Large intestine (tissue), 3 donors: Measurements from ENCODE around the gene CLHC1. TPM values are rescaled to one million over a fixed set of nuclear protein-coding genes. Genes with fewer than 3 reads are reported as not detected.

ENCODE experiments used
- DNase-seq, 2 donors: peaks; one replicate each; pipeline versions ENCODE4 v3.0.0 to v3.0.0-alpha.2; 2013
- H3K27ac ChIP-seq: one replicate; pipeline ENCODE4 v1.5.1; 2013; ENCODE audit warnings: low read length
- H3K27me3 ChIP-seq: 2 replicates; pipeline ENCODE4 v1.6.1; 2013; ENCODE audit warnings: low read length; ENCODE audit not compliant: control insufficient read depth, insufficient read depth
- H3K36me3 ChIP-seq: 2 replicates; pipeline ENCODE4 v1.6.1; 2013; ENCODE audit warnings: low read length; ENCODE audit not compliant: control insufficient read depth, insufficient read depth
- H3K4me1 ChIP-seq: one replicate; pipeline ENCODE4 v1.6.1; 2013; ENCODE audit warnings: low read length; ENCODE audit not compliant: control insufficient read depth, insufficient read depth
- H3K4me3 ChIP-seq: one replicate; pipeline ENCODE4 v1.5.1; 2013; ENCODE audit warnings: low read length
- H3K9me3 ChIP-seq: one replicate; pipeline ENCODE4 v1.6.1; 2013; ENCODE audit warnings: mild to moderate bottlenecking, low read depth, low read length, moderate library complexity; ENCODE audit not compliant: control insufficient read depth
- WGBS: methylation state at CpG from one replicate; pipeline ENCODE4 v1.1.5; 2013; ENCODE audit warnings: low lambda C conversion rate; ENCODE audit not compliant: insufficient coverage; 5-methylcytosine and 5-hydroxymethylcytosine counted together
- polyA plus RNA-seq: library from polyadenylated mRNA; unstranded; fragments of 120-200 nt; gene quantifications from one replicate; pipeline ENCODE4 v1.2.1, GENCODE V29; 2013

The CLHC1 gene
- polyA plus RNA-seq, 1 donor: 17.9 TPM

DNA sequence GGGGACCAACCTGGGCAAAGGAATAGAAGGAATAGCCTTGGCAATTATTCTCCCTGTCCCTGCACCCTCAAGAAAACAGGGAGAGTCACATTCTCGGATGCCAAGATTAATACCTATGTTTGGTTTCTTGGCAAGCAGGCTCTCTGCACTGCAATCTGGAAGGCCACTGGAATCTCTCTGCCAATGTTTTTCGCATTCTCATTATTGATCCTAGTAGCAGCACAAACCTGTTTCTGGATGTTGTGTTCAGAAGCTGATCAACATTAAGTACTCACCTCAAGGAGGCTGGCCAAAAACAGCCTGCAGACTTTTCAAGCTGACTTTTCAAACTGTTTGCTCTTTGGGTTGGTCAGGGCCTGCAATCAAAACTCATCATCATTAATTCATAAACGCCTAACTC, 62.2 kb downstream of the CLHC1 start:
- no peaks in the 10 kb centered on the region for H3K27me3 ChIP-seq
- DNase-seq: no peak
- H3K4me1 ChIP-seq: peaks cover 7% of the 10 kb centered on the region
- H3K27ac ChIP-seq: no peak overlapping the region
- WGBS: no CpG with 5 or more reads among the region's 3 CpGs
- H3K36me3 ChIP-seq: no peaks in the 10 kb centered on the region
- no peaks in the 10 kb centered on the region for H3K9me3 ChIP-seq
- H3K4me3 ChIP-seq: no peak overlapping the region

GRCh38 chr2:55169359-55169758, 62.7 kb downstream of the CLHC1 start:
- Histone ChIP-seq H3K9me3 (no peaks in the 10 kb centered on the region), H3K4me1 (peaks cover 11% of the 10 kb centered on the region), H3K36me3 (no peaks in the 10 kb centered on the region), H3K4me3 (no peak overlapping the region), H3K27ac (no peak overlapping the region), H3K27me3 (no peaks in the 10 kb centered on the region)
- no peak for DNase-seq
- no CpG with 5 or more reads among the region's 1 CpG for WGBS

- WGBS: no CpG with 5 or more reads among the region's 6 CpGs
- no peak overlapping the region for H3K4me3 ChIP-seq
- H3K9me3 ChIP-seq: no peaks in the 10 kb centered on the region
- H3K27me3 ChIP-seq: no peaks in the 10 kb centered on the region
- peaks cover 19% of the 10 kb centered on the region for H3K4me1 ChIP-seq
- DNase-seq: peak; percentile 53 to 62
- no peaks in the 10 kb centered on the region for H3K36me3 ChIP-seq
- no peak overlapping the region for H3K27ac ChIP-seq
These were observed 63.6 kb downstream of the CLHC1 start for GRCh38 chr2:55168221-55169154.

- peak in 1 of 2 donors; percentile 27 for DNase-seq
- no peaks in the 10 kb centered on the region for H3K36me3 ChIP-seq
- no peaks in the 10 kb centered on the region for H3K9me3 ChIP-seq
- H3K4me1 ChIP-seq: peaks cover 22% of the 10 kb centered on the region
- no peaks in the 10 kb centered on the region for H3K27me3 ChIP-seq
- H3K4me3 ChIP-seq: no peak overlapping the region
- no CpG with 5 or more reads among the region's 1 CpG for WGBS
- no peak overlapping the region for H3K27ac ChIP-seq
These were observed 66.5 kb downstream of the CLHC1 start for GRCh38 chr2:55165626-55166025.

DNA sequence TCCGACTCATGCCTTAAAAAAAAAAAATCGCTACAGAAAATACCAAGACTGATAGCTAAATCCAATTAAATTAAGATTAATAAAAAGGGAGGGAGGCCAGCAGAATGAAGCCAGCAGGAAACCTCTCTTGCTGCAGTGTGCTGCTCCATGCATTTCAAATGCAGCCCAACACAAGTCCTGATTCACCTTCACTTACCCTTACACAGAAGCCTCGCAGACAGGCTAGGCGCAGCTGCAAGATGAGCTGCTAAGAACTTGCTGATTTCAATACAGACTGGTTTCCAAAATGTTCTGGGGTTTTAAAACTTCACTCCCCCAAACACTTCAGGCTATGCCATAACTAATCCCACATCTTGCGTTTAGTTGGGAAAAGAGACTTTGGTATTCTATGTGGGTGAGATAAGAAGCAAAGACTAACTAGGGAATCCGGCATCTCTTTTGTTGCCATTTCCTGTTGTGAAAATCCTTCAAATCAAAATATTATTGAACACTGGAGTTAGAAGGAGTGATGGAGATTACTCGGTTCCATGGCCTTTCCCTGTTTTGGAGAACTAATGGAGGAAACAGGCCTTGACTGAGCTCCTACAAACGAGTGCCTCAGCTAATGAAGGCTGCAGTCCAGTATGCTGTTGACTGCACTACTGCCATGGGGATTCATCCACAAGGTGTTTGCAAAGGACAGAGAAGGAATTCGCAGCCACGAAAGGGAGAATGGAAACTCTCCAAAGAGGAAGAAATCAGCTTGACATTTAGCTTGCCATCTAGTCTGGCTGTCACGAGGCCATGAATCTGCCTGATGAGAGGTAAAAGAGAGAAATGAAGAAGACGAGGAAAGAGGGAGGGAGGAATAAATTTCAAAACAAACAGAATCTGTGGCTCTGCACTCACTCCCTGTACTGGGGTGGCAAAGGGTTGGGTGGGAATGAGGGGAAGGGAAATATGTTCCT, 67.3 kb downstream of the CLHC1 start:
- no peak overlapping the region for H3K4me3 ChIP-seq
- H3K27me3 ChIP-seq: no peaks in the 10 kb centered on the region
- no peaks in the 10 kb centered on the region for H3K36me3 ChIP-seq
- DNase-seq: peak in 1 of 2 donors; percentile 27
- H3K27ac ChIP-seq: peak overlapping the region; percentile 35
- H3K4me1 ChIP-seq: peaks cover 22% of the 10 kb centered on the region
- H3K9me3 ChIP-seq: no peaks in the 10 kb centered on the region
- WGBS: 88% methylated on average over 6 of the region's 12 CpGs

GRCh38 chr2:55163941-55164390, 68.1 kb downstream of the CLHC1 start:
- peak overlapping the region; percentile 35 for H3K27ac ChIP-seq
- H3K4me1 ChIP-seq: peaks cover 25% of the 10 kb centered on the region
- no peak overlapping the region for H3K4me3 ChIP-seq
- H3K27me3 ChIP-seq: no peaks in the 10 kb centered on the region
- H3K36me3 ChIP-seq: no peaks in the 10 kb centered on the region
- no peaks in the 10 kb centered on the region for H3K9me3 ChIP-seq
- DNase-seq: peak in 1 of 2 donors; percentile 60
- no CpG with 5 or more reads among the region's 7 CpGs for WGBS

DNA sequence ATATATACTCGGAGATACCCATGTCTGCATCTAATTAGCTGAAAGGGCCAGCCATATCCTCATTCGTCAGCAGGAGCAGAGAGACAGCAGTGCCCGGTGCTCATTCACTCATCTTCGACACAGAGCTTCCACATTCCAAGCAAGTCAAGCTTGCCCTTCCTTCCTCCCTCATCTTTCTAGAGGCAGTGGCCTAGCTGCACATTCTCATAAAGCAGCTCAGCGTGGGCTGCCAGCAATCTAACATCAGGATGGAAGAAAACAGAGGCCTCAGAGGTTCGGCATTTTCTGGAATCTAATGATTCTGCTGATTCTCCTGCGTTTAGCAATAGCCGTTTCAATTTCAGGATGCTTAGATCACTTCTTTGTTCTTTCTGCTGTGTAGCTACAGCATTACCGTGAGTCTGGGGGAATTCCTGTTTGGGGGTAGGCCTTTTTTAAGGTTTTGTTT, 68.8 kb downstream of the CLHC1 start:
- no peak for DNase-seq
- 50% methylated on average over 1 of the region's 9 CpGs for WGBS
- Histone ChIP-seq H3K27me3 (no peaks in the 10 kb centered on the region), H3K4me3 (no peak overlapping the region), H3K4me1 (peaks cover 28% of the 10 kb centered on the region), H3K9me3 (no peaks in the 10 kb centered on the region), H3K36me3 (no peaks in the 10 kb centered on the region), H3K27ac (peak overlapping the region; percentile 35)

DNA sequence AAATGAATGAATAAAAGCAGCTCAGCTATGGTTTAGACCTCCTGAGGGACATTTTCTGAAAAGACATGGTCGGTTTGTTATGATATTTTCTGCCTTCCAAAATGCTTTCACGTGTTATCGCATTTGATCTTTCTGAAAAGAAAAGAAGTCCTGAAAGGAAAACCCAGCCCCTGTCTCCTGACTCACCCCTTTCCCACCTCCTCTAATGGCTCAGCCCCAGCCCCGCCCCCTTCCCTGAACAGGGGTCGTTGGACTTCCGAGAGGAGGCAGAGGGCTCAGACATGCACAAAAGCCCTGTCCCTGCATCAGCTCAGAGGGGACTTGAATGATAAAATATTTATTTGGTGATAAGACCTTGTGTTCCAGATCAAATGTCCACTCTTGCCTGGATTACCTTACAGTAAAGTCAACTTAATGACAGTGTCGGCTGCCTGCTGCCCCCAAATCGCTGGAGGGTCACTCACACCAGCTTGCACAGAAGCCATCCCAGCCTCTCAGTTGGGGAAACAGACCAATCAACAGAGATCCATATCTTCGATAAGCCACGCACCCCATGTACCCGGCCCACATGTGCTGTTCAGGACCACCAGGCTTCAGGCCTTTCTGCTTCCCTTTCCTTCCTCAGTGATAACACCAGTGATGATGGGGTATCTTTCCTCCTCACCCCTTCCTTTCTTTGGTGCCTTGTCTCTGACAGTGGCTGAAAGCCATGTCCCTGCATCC, 69.6 kb downstream of the CLHC1 start:
- no peaks in the 10 kb centered on the region for H3K9me3 ChIP-seq
- H3K27me3 ChIP-seq: no peaks in the 10 kb centered on the region
- H3K36me3 ChIP-seq: no peaks in the 10 kb centered on the region
- H3K27ac ChIP-seq: no peak overlapping the region
- 71% methylated on average over 2 of the region's 11 CpGs for WGBS
- DNase-seq: no peak
- H3K4me3 ChIP-seq: no peak overlapping the region
- H3K4me1 ChIP-seq: peaks cover 37% of the 10 kb centered on the region

DNA sequence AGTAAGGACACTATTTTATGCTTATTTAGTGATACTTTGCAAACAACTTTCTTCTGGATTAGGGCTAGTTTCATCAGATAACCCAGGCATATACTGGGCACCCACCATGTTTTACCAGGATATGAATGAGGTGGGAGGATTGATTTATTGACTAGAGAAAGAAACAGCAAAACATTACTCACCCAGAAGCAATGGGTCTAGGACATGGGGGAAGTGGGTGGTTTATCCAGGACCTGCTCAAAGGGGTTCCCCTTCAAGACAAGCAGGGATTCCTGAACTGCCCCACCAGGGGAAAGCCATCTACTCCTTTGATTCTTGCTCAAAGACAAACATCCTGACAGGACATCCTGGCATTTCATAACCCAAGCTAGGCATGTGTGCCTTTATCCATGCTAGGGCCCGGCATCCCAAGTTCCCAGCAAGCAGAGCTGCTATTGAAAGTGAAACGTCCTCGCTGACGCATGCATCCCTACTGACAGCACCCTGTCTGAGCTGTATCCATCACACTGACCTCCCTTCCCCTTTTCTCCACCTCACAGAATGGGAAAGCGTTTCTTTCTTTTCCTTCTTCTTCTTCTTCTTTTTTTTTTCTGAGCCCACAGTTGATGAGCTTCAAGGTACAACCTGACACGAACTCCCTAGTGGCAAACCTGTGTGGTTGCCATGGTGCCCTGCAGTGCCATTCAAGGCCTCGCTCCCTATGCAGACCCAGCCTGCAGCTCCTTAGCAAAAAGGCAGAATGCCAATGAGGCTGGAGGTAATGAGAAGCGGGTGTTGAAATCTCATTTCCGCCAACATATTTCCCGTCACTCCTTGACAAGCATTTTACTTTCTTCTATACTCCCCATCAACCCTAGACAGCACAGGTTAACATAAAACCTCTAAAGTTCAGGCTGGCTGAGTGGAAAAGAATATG, 70.5 kb downstream of the CLHC1 start:
- Histone ChIP-seq H3K27me3 (no peaks in the 10 kb centered on the region), H3K4me1 (peaks cover 46% of the 10 kb centered on the region), H3K27ac (no peak overlapping the region), H3K36me3 (no peaks in the 10 kb centered on the region), H3K4me3 (no peak overlapping the region), H3K9me3 (no peaks in the 10 kb centered on the region)
- DNase-seq: no peak
- 88% methylated on average over 4 of the region's 10 CpGs for WGBS
